Subcutaneous abdominal adipose tissue (tissue), 5 donors: Measurements from ENCODE around the gene SWT1.

Experiments used
- H3K27ac ChIP-seq: one replicate; pipeline ENCODE4 v1.7.0; 2013; ENCODE audit warnings: low read depth, mild to moderate bottlenecking, inconsistent platforms, low read length, moderate library complexity
- H3K27me3 ChIP-seq, 5 donors: one replicate each; pipeline ENCODE4 v1.7.0; 2013; ENCODE audit warnings: low read length in 5 of 5, inconsistent platforms in 1 of 5; ENCODE audit not compliant: control insufficient read depth in 5 of 5, insufficient read depth in 4 of 5
- H3K36me3 ChIP-seq, 5 donors: one replicate each; pipeline ENCODE4 v1.7.0; 2013; ENCODE audit warnings: low read length in 5 of 5; ENCODE audit not compliant: control insufficient read depth in 5 of 5, insufficient read depth in 5 of 5
- H3K4me1 ChIP-seq, 5 donors: one replicate each; pipeline ENCODE4 v1.7.0; 2013; ENCODE audit warnings: low read length in 5 of 5, mild to moderate bottlenecking in 3 of 5, moderate library complexity in 1 of 5; ENCODE audit not compliant: control insufficient read depth in 5 of 5, insufficient read depth in 5 of 5
- H3K4me3 ChIP-seq, 5 donors: one replicate each; pipeline ENCODE4 v1.7.0; 2013; ENCODE audit warnings: low read length in 5 of 5, low read depth in 1 of 5
- H3K9ac ChIP-seq, 5 donors: one replicate each; pipeline ENCODE4 v1.7.0; 2013; ENCODE audit warnings: low read length in 5 of 5, mild to moderate bottlenecking in 4 of 5, moderate library complexity in 3 of 5
- H3K9me3 ChIP-seq, 5 donors: one replicate each; pipeline ENCODE4 v1.7.0; 2013; ENCODE audit warnings: low read length in 5 of 5; ENCODE audit not compliant: control insufficient read depth in 5 of 5
- donor health status: healthy.
- donor health status: healthy.
- donor health status: healthy.
- donor health status: healthy.
- donor health status: healthy.

SWT1 gene

GRCh38 chr1:185280589-185280988 lies 123.6 kb downstream of the SWT1 start:
- Histone ChIP-seq H3K9ac (no peak overlapping the region), H3K9me3 (no peaks in the 10 kb centered on the region), H3K27me3 (no peaks in the 10 kb centered on the region), H3K27ac (no peak overlapping the region), H3K4me1 (no peaks in the 10 kb centered on the region), H3K36me3 (peaks cover 9 to 20% (median 13%) of the 10 kb centered on the region in 5 donors), H3K4me3 (no peak overlapping the region)

- H3K9me3 ChIP-seq, result no peaks in the 10 kb centered on the region
- no peaks in the 10 kb centered on the region for H3K4me1 ChIP-seq
- H3K4me3 ChIP-seq, result no peak overlapping the region
- no peak overlapping the region for H3K27ac ChIP-seq
- H3K36me3 ChIP-seq, result peaks cover 9 to 20% (median 13%) of the 10 kb centered on the region in 5 donors
- no peaks in the 10 kb centered on the region for H3K27me3 ChIP-seq
- H3K9ac ChIP-seq, result no peak overlapping the region
Observed at GRCh38 chr1:185281245-185281644, 124.3 kb downstream of the SWT1 start.

GRCh38 chr1:185284116-185284515 lies 127.1 kb downstream of the SWT1 start:
- Histone ChIP-seq H3K9ac (no peak overlapping the region), H3K4me3 (no peak overlapping the region), H3K9me3 (no peaks in the 10 kb centered on the region), H3K27ac (no peak overlapping the region), H3K4me1 (no peaks in the 10 kb centered on the region), H3K36me3 (peaks cover 3 to 13% (median 7%) of the 10 kb centered on the region in 5 donors), H3K27me3 (no peaks in the 10 kb centered on the region)

GRCh38 chr1:185284533-185285276 lies 127.7 kb downstream of the SWT1 start:
- Histone ChIP-seq H3K9ac (no peak overlapping the region), H3K36me3 (peaks cover 3 to 13% (median 7%) of the 10 kb centered on the region in 5 donors), H3K4me3 (no peak overlapping the region), H3K9me3 (no peaks in the 10 kb centered on the region), H3K27me3 (no peaks in the 10 kb centered on the region), H3K27ac (no peak overlapping the region), H3K4me1 (no peaks in the 10 kb centered on the region)

GRCh38 chr1:185287451-185287850 lies 130.5 kb downstream of the SWT1 start:
- H3K27me3 ChIP-seq, result no peaks in the 10 kb centered on the region
- no peak overlapping the region for H3K4me3 ChIP-seq

GRCh38 chr1:185288435-185288834 lies 131.5 kb downstream of the SWT1 start:
- Histone ChIP-seq H3K27ac (no peak overlapping the region), H3K9me3 (no peaks in the 10 kb centered on the region), H3K4me1 (peaks cover 0 to 5% (median 3%) of the 10 kb centered on the region in 5 donors), H3K27me3 (no peaks in the 10 kb centered on the region), H3K36me3 (peaks cover 0 to 5% (median 0%) of the 10 kb centered on the region in 5 donors), H3K9ac (no peak overlapping the region), H3K4me3 (no peak overlapping the region)

More at GRCh38 chr1:185287451-185287850, 130.5 kb downstream of the SWT1 start:
- Histone ChIP-seq H3K36me3 (peaks cover 0 to 5% (median 0%) of the 10 kb centered on the region in 5 donors), H3K9ac (no peak overlapping the region), H3K4me1 (peaks cover 0 to 2% (median under 1%) of the 10 kb centered on the region in 5 donors), H3K9me3 (no peaks in the 10 kb centered on the region), H3K27ac (no peak overlapping the region)

- no peaks in the 10 kb centered on the region for H3K9me3 ChIP-seq
- H3K27me3 ChIP-seq, result no peaks in the 10 kb centered on the region
- H3K4me1 ChIP-seq, result peaks cover 0 to 5% (median 3%) of the 10 kb centered on the region in 5 donors
- no peak overlapping the region for H3K27ac ChIP-seq
- no peak overlapping the region for H3K9ac ChIP-seq
- H3K4me3 ChIP-seq, result no peak overlapping the region
- H3K36me3 ChIP-seq, result peaks cover 0 to 10% (median 4%) of the 10 kb centered on the region in 5 donors
Observed at GRCh38 chr1:185289880-185290279, 132.9 kb downstream of the SWT1 start.

GRCh38 chr1:185291159-185291558 lies 134.2 kb downstream of the SWT1 start:
- H3K9me3 ChIP-seq, result no peaks in the 10 kb centered on the region
- H3K9ac ChIP-seq, result no peak overlapping the region
- H3K27ac ChIP-seq, result no peak overlapping the region
- peaks cover 3 to 16% (median 8%) of the 10 kb centered on the region in 5 donors for H3K36me3 ChIP-seq
- no peak overlapping the region for H3K4me3 ChIP-seq
- no peaks in the 10 kb centered on the region for H3K27me3 ChIP-seq
- H3K4me1 ChIP-seq, result peaks cover 0 to 5% (median 3%) of the 10 kb centered on the region in 5 donors

- Histone ChIP-seq H3K4me1 (peaks cover 0 to 5% (median 3%) of the 10 kb centered on the region in 5 donors), H3K9ac (no peak overlapping the region), H3K36me3 (peaks cover 8 to 21% (median 13%) of the 10 kb centered on the region in 5 donors), H3K4me3 (no peak overlapping the region), H3K9me3 (no peaks in the 10 kb centered on the region), H3K27me3 (no peaks in the 10 kb centered on the region), H3K27ac (no peak overlapping the region)
Observed at GRCh38 chr1:185291652-185292051, 134.7 kb downstream of the SWT1 start.

GRCh38 chr1:185292237-185292636 lies 135.3 kb downstream of the SWT1 start:
- no peak overlapping the region for H3K27ac ChIP-seq
- H3K36me3 ChIP-seq, result peaks cover 12 to 24% (median 17%) of the 10 kb centered on the region in 5 donors
- no peaks in the 10 kb centered on the region for H3K9me3 ChIP-seq
- no peak overlapping the region for H3K4me3 ChIP-seq
- H3K4me1 ChIP-seq, result peaks cover 0 to 5% (median 3%) of the 10 kb centered on the region in 5 donors
- H3K27me3 ChIP-seq, result no peaks in the 10 kb centered on the region
- H3K9ac ChIP-seq, result no peak overlapping the region
